ENCODE data around the gene METTL25B. TPM values are rescaled to one million over a fixed set of nuclear protein-coding genes. Genes with fewer than 3 reads are reported as not detected.

Gene METTL25B
- polyA plus RNA-seq, 1 donor from 2014 or later: 13.1 TPM

DNA sequence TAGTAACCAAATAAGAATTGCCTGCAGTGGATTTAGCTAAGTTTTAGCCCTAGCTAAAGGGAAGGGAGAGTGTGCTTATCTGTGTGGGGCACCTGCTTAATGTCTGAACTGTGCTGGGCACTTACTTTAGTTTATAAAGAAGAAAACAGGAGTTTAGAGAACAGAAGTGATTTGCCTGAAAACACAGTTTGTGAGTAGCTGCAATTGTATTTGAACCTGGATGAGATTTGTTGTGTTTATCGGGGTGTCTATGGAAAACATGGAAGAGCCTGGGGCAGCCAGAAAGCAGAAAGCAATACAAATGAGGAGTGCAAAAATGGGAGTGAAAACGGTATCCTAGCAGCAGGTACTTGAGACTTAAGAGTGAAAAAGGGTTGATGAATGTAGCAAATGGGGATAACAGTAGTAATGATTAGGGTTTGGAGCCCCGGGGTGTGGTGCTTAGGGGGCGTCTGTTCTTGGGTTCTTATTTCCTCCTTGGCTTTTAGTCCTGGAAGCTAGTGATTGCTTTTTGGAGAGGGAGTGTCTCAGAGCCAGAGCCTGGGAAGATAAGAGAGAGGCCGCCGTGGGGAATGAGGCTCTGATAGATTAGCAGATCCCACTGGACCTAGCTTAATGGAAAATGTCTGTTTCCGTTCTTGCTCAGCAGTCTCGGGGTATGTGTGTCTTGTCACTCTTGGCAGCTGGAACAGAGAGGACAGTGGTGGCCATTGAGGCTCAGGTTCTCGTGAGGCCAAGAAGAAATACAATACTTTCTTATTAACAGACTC is 44.6 kb downstream of the METTL25B start:
- H2AFZ ChIP-seq (ENCODE audit: low read depth, low read length): no peak overlapping the region
- no peaks in the 10 kb centered on the region for H4K20me1 ChIP-seq (ENCODE audit: insufficient read depth)
- H3K4me3 ChIP-seq (ENCODE audit: low read length): no peak overlapping the region
- H3K9ac ChIP-seq (ENCODE audit: low read length): no peak overlapping the region
- H3K27ac ChIP-seq (ENCODE audit: low read length): no peak overlapping the region
- H3K79me2 ChIP-seq (replicated peaks; ENCODE audit: insufficient read depth, low read length): peaks cover 57% of the 10 kb centered on the region
- no peaks in the 10 kb centered on the region for H3K36me3 ChIP-seq (ENCODE audit: insufficient read depth, low read length)
- H3K27me3 ChIP-seq (ENCODE audit: insufficient read depth, low read depth, low read length): no peaks in the 10 kb centered on the region
- H3F3A ChIP-seq (ENCODE audit: insufficient read depth, low read length, poor library complexity, severe bottlenecking): no peaks in the 10 kb centered on the region
- H3K4me2 ChIP-seq (ENCODE audit: low read length): no peak overlapping the region
- TF ChIP-seq POLR2AphosphoS5 (IDR thresholded peaks at IDR 0.05): no peak
- no peak for TF ChIP-seq RAD21 (conservative IDR thresholded peaks at IDR 0.05)
- no peak for TF ChIP-seq MXI1 (conservative IDR thresholded peaks at IDR 0.05; ENCODE audit: poor library complexity, severe bottlenecking)
- no peak for TF ChIP-seq SMC3 (conservative IDR thresholded peaks at IDR 0.05; ENCODE audit: poor library complexity)
- TF ChIP-seq, protein P1, sequence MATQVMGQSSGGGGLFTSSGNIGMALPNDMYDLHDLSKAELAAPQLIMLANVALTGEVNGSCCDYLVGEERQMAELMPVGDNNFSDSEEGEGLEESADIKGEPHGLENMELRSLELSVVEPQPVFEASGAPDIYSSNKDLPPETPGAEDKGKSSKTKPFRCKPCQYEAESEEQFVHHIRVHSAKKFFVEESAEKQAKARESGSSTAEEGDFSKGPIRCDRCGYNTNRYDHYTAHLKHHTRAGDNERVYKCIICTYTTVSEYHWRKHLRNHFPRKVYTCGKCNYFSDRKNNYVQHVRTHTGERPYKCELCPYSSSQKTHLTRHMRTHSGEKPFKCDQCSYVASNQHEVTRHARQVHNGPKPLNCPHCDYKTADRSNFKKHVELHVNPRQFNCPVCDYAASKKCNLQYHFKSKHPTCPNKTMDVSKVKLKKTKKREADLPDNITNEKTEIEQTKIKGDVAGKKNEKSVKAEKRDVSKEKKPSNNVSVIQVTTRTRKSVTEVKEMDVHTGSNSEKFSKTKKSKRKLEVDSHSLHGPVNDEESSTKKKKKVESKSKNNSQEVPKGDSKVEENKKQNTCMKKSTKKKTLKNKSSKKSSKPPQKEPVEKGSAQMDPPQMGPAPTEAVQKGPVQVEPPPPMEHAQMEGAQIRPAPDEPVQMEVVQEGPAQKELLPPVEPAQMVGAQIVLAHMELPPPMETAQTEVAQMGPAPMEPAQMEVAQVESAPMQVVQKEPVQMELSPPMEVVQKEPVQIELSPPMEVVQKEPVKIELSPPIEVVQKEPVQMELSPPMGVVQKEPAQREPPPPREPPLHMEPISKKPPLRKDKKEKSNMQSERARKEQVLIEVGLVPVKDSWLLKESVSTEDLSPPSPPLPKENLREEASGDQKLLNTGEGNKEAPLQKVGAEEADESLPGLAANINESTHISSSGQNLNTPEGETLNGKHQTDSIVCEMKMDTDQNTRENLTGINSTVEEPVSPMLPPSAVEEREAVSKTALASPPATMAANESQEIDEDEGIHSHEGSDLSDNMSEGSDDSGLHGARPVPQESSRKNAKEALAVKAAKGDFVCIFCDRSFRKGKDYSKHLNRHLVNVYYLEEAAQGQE (IDR thresholded peaks at IDR 0.05; ENCODE audit: borderline replicate concordance): no peak
- TF ChIP-seq, protein P2, sequence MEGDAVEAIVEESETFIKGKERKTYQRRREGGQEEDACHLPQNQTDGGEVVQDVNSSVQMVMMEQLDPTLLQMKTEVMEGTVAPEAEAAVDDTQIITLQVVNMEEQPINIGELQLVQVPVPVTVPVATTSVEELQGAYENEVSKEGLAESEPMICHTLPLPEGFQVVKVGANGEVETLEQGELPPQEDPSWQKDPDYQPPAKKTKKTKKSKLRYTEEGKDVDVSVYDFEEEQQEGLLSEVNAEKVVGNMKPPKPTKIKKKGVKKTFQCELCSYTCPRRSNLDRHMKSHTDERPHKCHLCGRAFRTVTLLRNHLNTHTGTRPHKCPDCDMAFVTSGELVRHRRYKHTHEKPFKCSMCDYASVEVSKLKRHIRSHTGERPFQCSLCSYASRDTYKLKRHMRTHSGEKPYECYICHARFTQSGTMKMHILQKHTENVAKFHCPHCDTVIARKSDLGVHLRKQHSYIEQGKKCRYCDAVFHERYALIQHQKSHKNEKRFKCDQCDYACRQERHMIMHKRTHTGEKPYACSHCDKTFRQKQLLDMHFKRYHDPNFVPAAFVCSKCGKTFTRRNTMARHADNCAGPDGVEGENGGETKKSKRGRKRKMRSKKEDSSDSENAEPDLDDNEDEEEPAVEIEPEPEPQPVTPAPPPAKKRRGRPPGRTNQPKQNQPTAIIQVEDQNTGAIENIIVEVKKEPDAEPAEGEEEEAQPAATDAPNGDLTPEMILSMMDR (IDR thresholded peaks at IDR 0.05; ENCODE audit: poor library complexity, severe bottlenecking): no peak
- no peak for TF ChIP-seq EZH2 (IDR thresholded peaks at IDR 0.05; ENCODE audit: borderline replicate concordance, insufficient read depth, low read length, poor library complexity, severe bottlenecking)
- no peak for TF ChIP-seq EP300 (conservative IDR thresholded peaks at IDR 0.05; ENCODE audit: poor library complexity, severe bottlenecking)
- no peak for TF ChIP-seq TAF1 (IDR thresholded peaks at IDR 0.05; ENCODE audit: low read depth)
- H3K9me3 ChIP-seq (ENCODE audit: low read length): no peaks in the 10 kb centered on the region
- no peaks in the 10 kb centered on the region for H3K9me2 ChIP-seq (ENCODE audit: insufficient read depth, low read length)

DNA sequence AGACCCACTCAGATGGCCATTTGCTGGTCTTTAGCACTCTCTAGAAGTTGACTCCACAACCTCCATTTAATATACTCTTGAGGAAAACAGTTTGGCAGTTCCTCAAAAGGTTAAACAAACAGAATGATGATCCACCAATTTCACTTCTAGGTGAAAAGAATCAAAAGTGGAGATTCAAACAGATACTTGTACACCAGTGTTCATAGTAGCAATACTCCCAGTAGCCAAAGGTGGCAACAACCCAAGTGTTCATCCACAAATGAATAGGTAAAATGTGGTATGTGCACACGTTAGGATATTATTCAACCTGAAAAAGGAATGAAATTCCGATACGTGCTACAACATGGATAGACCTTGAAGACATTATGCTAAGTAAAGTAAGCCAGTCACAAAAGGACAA is 45.3 kb downstream of the METTL25B start:
- Histone ChIP-seq H3K79me2 (replicated peaks; ENCODE audit: insufficient read depth, low read length) (peaks cover 55% of the 10 kb centered on the region), H3K36me3 (ENCODE audit: insufficient read depth, low read length) (no peaks in the 10 kb centered on the region), H3F3A (ENCODE audit: insufficient read depth, low read length, poor library complexity, severe bottlenecking) (no peaks in the 10 kb centered on the region), H3K4me2 (ENCODE audit: low read length) (no peak overlapping the region), H3K27ac (ENCODE audit: low read length) (no peak overlapping the region), H2AFZ (ENCODE audit: low read depth, low read length) (no peak overlapping the region), H3K4me3 (ENCODE audit: low read length) (no peak overlapping the region), H4K20me1 (ENCODE audit: insufficient read depth) (no peaks in the 10 kb centered on the region), H3K9ac (ENCODE audit: low read length) (no peak overlapping the region), H3K9me2 (ENCODE audit: insufficient read depth, low read length) (no peaks in the 10 kb centered on the region), H3K9me3 (ENCODE audit: low read length) (no peaks in the 10 kb centered on the region), H3K27me3 (ENCODE audit: insufficient read depth, low read depth, low read length) (no peaks in the 10 kb centered on the region)
- TF ChIP-seq EZH2 (IDR thresholded peaks at IDR 0.05; ENCODE audit: borderline replicate concordance, insufficient read depth, low read length, poor library complexity, severe bottlenecking) (no peak), POLR2AphosphoS5 (IDR thresholded peaks at IDR 0.05) (no peak), RAD21 (conservative IDR thresholded peaks at IDR 0.05) (no peak), TAF1 (IDR thresholded peaks at IDR 0.05; ENCODE audit: low read depth) (no peak), EP300 (conservative IDR thresholded peaks at IDR 0.05; ENCODE audit: poor library complexity, severe bottlenecking) (no peak), MXI1 (conservative IDR thresholded peaks at IDR 0.05; ENCODE audit: poor library complexity, severe bottlenecking) (no peak), SMC3 (conservative IDR thresholded peaks at IDR 0.05; ENCODE audit: poor library complexity) (no peak)
- TF ChIP-seq, protein P1 (IDR thresholded peaks at IDR 0.05; ENCODE audit: borderline replicate concordance): no peak
- TF ChIP-seq, protein P2 (IDR thresholded peaks at IDR 0.05; ENCODE audit: poor library complexity, severe bottlenecking): no peak
